ENCODE results near the gene MED23. TPM values are rescaled to one million over a fixed set of nuclear protein-coding genes. Genes with fewer than 3 reads are reported as not detected.

MED23 gene
- total and polyA plus RNA-seq, 10 of the 15 experiments (the other 5 are each of a cell fraction or from before 2014, with no cell fraction given) = 7.1 to 42.9 (median 19.6) TPM

DNA sequence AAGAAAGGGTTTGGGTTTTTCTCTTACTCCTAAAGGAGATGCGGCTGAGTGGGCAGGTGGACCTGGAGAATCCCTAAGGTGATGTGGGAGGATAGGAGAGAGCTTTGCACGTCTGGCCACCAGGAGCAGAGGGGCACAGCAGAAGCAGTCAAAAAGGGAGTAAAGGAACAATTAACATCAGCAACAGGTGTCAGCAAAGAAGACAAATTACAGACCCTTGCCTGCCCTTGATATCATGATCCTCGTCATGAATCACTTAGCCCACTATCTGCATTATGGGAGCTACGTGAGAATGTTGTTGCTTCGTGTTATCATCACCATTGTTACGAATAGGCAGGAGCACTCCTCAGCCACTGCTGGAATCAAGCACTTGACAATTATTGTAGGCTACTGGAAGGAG lies 80.6 kb downstream of the MED23 start:
- H3K4me3 ChIP-seq = no peak overlapping the region
- no peak for TF ChIP-seq CREM (IDR thresholded peaks at IDR 0.05; ENCODE audit: low read depth)
- no peak for TF ChIP-seq IRF4 (IDR thresholded peaks at IDR 0.05; ENCODE audit: low read depth, low read length)
- TF ChIP-seq JUNB (IDR thresholded peaks at IDR 0.05) = no peak
- TF ChIP-seq MYC (IDR thresholded peaks at IDR 0.05; ENCODE audit: insufficient read depth, insufficient read length, insufficient replicate concordance, low read length, severe bottlenecking) = no peak
- TF ChIP-seq, protein P1, sequence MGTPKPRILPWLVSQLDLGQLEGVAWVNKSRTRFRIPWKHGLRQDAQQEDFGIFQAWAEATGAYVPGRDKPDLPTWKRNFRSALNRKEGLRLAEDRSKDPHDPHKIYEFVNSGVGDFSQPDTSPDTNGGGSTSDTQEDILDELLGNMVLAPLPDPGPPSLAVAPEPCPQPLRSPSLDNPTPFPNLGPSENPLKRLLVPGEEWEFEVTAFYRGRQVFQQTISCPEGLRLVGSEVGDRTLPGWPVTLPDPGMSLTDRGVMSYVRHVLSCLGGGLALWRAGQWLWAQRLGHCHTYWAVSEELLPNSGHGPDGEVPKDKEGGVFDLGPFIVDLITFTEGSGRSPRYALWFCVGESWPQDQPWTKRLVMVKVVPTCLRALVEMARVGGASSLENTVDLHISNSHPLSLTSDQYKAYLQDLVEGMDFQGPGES (IDR thresholded peaks at IDR 0.05) = no peak
- TF ChIP-seq TAF1 (IDR thresholded peaks at IDR 0.05; ENCODE audit: borderline replicate concordance, low read depth, low read length) = no peak
- TF ChIP-seq, protein P2, sequence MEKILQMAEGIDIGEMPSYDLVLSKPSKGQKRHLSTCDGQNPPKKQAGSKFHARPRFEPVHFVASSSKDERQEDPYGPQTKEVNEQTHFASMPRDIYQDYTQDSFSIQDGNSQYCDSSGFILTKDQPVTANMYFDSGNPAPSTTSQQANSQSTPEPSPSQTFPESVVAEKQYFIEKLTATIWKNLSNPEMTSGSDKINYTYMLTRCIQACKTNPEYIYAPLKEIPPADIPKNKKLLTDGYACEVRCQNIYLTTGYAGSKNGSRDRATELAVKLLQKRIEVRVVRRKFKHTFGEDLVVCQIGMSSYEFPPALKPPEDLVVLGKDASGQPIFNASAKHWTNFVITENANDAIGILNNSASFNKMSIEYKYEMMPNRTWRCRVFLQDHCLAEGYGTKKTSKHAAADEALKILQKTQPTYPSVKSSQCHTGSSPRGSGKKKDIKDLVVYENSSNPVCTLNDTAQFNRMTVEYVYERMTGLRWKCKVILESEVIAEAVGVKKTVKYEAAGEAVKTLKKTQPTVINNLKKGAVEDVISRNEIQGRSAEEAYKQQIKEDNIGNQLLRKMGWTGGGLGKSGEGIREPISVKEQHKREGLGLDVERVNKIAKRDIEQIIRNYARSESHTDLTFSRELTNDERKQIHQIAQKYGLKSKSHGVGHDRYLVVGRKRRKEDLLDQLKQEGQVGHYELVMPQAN (conservative IDR thresholded peaks at IDR 0.05) = no peak
- TF ChIP-seq SUZ12 (IDR thresholded peaks at IDR 0.05; ENCODE audit: unreplicated experiment) = no peak
- TF ChIP-seq PAX5 (IDR thresholded peaks at IDR 0.05; ENCODE audit: borderline replicate concordance, low read depth, low read length) = no peak
- TF ChIP-seq EP300 (IDR thresholded peaks at IDR 0.05; ENCODE audit: borderline replicate concordance in 1 of 2, control insufficient read depth in 1 of 2, low read depth in 2 of 2, low read length in 2 of 2) = no peak
- TF ChIP-seq RFX5 (IDR thresholded peaks at IDR 0.05; ENCODE audit: low read depth, low read length) = no peak
- no peak for TF ChIP-seq NR2C2 (IDR thresholded peaks at IDR 0.05; ENCODE audit: borderline replicate concordance, control insufficient read depth, insufficient read length, low read depth)
- no peak for TF ChIP-seq ZNF207 (IDR thresholded peaks at IDR 0.05; ENCODE audit: borderline replicate concordance)
- no peaks in the 10 kb centered on the region for H3K9me3 ChIP-seq (replicated peaks; ENCODE audit: control insufficient read depth, insufficient read depth, low read length)
- H2AFZ ChIP-seq (ENCODE audit: control insufficient read depth, low read depth, low read length) = no peak overlapping the region
- ATAC-seq = no peak
- H3K27ac ChIP-seq (ENCODE audit: control insufficient read depth, insufficient read depth) = no peak overlapping the region
- in situ Hi-C loops (cut with MboI) = no loop called here
- no peaks in the 10 kb centered on the region for H3K79me2 ChIP-seq (ENCODE audit: control insufficient read depth, insufficient read depth, low read length)
- RAD21 ChIA-PET (ENCODE audit: unreplicated experiment) = no interaction called here
- POLR2A ChIA-PET = no interaction called here
- no peaks in the 10 kb centered on the region for H3K4me1 ChIP-seq (ENCODE audit: control insufficient read depth, insufficient read depth, low read length)
- no peak overlapping the region for H3K9ac ChIP-seq (ENCODE audit: control insufficient read depth, insufficient read depth, low read length)
- no peaks in the 10 kb centered on the region for H3K27me3 ChIP-seq (replicated peaks in 1 of 2; ENCODE audit: control insufficient read depth in 2 of 2, insufficient read depth in 2 of 2, low read length in 1 of 2)
- no peak for FAIRE-seq
- no peaks in the 10 kb centered on the region for H3K36me3 ChIP-seq (ENCODE audit: control insufficient read depth in 2 of 2, insufficient read depth in 2 of 2, low read length in 1 of 2)
- WGBS (ENCODE audit: insufficient coverage, insufficient replicate concordance, low lambda C conversion rate, missing lambda C conversion rate) = 27% methylated on average over 6 of the region's 6 CpGs
- H3K4me2 ChIP-seq (ENCODE audit: control insufficient read depth, insufficient read depth) = no peak overlapping the region
- CTCF ChIA-PET = no interaction called here
- no peak for DNase-seq (ENCODE audit: low read depth, low spot score)
- SMC1A ChIA-PET (ENCODE audit: uncharacterized antibody, unreplicated experiment) = no interaction called here
- BruUV-seq (replicated peaks) = no TSS peak
- intact Hi-C loops (cut with micrococcal nuclease; ENCODE audit: unreplicated experiment) = no loop called here
- no peaks in the 10 kb centered on the region for H4K20me1 ChIP-seq (ENCODE audit: control insufficient read depth, insufficient read depth)

All from GM12878 (cell line).